ENCODE data around the gene TIMM13.
"Not testable (repeated sequence)": the region's sequence is repeated elsewhere in the genome, so short reads cannot be mapped to it uniquely, and the experiment has no call there.

The TIMM13 gene

GRCh38 chr19:2429917-2430535 is 2.6 kb upstream of the TIMM13 start:
- DNase-seq = no peak

DNA sequence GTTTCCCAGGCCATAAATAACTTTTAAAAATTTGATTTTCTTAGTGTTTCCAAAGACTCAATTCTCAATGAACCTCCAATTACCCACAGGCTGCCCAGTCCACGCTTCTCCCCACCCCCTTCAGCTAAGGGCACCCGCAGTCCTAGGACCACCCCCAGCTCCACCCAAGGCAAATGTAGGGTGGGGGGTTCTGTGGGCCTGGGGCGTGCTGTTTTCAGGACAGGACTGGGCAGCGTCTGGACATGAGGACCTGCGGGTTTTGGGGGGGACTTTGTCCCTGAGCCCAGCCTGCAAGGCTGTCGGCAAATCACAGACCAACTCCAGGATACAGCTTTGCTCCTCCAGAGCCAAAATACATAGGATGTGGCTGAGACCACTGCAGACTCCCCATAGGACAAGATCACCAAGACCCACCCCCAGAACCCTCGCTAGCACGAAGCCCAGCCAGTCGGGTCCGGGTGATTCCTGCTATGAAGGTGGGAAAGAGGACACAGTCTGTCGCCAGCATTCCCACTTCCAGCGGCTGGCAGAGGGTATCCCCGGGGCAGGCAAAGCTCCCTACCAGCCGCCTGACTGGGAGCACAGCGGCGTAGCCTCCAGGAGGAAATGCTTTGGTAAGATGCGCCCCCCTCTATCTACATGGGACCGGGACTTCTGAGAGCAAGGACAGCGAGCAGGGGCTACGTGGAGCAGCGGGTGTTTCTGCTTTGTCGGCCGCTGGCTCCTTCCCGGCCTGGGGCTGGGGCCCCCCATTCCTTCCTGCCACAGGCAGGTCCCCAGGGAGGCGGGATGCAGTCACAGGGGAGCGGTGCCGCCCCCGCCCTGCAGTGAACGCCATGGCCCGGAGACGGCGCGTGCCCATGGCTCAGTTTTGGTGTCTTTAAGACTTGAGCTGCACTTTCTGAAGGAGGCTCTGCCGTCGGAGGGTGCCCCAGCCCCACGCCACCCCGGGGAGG is 1.6 kb upstream of the TIMM13 start:
- DNase-seq = no peak

- DNase-seq = peak; percentile 65
These were observed 920 bp upstream of the TIMM13 start for GRCh38 chr19:2428321-2428690.

DNA sequence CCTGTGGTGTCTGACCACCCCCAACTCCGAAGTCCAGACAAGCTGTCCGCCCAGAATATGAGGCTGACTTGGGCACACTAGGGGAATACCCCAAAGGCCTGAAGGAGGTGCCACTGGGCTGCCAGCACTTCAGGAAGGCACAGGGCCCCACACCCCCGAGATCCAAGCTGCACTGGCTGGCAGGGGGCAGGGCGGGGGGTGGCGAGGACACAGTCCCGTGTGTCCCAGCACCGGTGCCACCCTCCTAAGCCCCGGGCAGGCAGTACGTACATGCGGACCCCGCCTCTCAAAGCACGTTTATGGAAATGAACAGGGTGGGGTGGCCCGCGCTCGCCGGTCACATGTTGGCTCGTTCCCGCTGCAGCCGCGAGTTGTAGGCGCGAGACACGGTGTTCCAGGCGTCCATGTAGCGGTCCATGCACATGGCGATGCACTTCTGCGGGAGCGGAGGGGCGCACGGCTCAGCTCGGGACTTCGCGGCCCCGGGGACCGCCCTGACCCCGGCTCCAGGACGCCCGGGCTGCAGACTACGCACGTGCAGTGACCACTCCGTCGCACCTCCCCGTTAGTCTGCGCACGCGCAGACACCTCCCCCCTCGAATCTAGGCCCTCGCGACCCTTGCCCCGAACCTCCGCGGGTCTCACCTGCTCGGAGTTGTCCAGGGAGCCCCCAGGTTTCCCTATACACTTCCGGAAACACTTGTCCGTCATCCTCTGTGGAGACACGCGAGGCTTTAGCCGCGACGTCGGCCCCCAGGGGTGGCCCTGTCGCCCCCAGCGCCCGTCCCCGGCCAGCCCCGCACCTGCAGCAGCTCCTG is 566 bp downstream of the TIMM13 start:
- peak; percentile 70 for DNase-seq

GRCh38 chr19:2425622-2426581 is 1.5 kb downstream of the TIMM13 start:
- no peak for DNase-seq

GRCh38 chr19:2424686-2425621 is 2.4 kb downstream of the TIMM13 start:
- peak; percentile 81 for DNase-seq

- DNase-seq = no peak
These were observed 3.3 kb downstream of the TIMM13 start for GRCh38 chr19:2423915-2424685.

- DNase-seq = no peak
These were observed 4.1 kb downstream of the TIMM13 start for GRCh38 chr19:2423071-2423914.

- no peak for DNase-seq
These were observed 5.6 kb downstream of the TIMM13 start for GRCh38 chr19:2421581-2422306.

DNA sequence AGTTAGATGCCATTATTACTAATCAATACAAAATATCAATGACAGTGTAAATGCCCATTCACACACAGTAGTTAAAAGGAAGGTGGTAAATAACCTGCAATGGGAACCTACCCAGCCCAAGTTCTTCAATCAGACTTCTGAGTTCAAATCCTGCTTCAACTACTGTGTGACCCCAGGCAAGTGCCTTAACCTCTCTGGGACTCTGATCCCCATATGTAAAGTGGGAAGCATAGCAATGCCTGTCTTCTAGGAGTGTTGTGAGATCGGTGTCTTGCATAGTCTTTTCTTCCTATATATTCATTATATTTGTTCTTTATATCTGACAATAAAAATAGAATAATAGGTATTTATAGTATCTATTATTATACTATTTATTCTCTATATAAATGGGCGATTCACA is 6.9 kb downstream of the TIMM13 start:
- DNase-seq = no peak

DNA sequence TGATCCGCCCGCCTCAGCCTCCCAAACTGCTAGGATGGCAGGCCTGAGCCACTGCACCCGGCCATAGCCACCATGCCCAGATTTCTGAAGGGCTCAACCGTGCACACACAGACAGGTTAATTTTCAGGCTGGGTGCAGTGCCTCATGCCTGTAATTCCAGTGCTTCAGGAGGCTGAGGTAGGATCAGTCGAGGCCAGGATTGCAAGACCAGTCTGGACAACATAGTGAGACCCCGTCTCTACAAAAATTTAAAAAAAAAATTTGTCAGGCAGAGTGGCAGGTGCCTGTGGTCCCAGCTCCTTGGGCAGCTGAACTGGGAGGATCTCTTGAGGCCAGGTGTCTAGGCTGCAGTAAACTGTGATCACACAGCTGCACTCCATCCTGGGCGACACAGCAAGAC is 7.6 kb downstream of the TIMM13 start:
- no peak for DNase-seq

DNA sequence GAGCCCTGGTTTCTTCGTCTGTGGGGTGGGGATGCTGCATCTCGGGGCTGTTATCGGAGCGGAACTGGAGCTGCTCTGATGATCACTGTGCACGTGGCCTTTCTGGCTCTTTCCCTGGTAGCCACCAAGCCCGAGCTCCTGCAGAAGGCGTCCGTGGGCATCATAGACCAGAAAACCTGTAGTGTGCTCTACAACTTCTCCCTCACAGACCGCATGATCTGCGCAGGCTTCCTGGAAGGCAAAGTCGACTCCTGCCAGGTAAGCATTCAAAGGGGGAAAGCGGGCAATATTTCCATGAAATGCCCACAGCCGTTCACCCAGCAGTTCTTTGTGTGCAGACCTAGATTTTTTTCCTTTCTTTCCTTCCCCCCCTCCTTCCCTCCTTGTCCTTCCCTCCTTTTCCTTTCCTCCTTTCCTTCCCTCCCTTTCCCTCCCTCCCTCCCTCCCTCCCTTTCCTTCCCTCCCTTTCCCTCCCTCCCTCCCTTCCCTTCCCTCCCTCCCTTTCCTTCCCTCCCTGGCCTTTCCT is 9.4 kb downstream of the TIMM13 start:
- no peak for DNase-seq

- DNase-seq = not testable (repeated sequence)
These were observed 9.9 kb downstream of the TIMM13 start for GRCh38 chr19:2417436-2417835.

- no peak for DNase-seq
These were observed 10.9 kb downstream of the TIMM13 start for GRCh38 chr19:2416321-2417097.

DNA sequence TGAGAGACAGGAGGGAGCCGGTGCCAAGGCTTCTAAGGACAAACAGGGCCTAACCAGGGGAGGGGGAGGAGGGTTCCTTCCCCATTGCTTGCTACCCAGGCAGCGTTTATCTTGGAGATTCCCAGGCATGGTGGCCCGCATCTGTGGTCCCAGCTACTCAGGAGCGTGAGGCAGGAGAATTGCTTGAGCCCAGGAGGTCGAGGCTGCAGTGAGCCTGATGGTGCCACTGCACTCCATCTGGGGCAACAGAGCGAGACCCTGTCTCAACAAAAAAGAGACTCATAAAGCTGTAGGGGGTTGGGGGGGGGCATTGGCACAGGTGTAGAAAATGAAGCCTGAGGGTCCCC is 11.4 kb downstream of the TIMM13 start:
- DNase-seq = no peak

- no peak for DNase-seq
These were observed 12.0 kb downstream of the TIMM13 start for GRCh38 chr19:2415281-2415972.

DNA sequence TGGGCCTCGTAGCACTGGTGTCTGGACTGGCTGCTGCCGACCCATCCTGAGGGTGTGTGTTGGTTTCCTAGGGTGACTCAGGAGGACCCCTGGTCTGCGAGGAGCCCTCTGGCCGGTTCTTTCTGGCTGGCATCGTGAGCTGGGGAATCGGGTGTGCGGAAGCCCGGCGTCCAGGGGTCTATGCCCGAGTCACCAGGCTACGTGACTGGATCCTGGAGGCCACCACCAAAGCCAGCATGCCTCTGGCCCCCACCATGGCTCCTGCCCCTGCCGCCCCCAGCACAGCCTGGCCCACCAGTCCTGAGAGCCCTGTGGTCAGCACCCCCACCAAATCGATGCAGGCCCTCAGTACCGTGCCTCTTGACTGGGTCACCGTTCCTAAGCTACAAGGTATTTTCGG is 13.8 kb downstream of the TIMM13 start:
- no peak for DNase-seq

Measured in NCI-H69 (cell line).